ENCODE results near the gene SCGB1D1.

- TF ChIP-seq GATA2 (IDR thresholded peaks at IDR 0.05; ENCODE audit: low read depth, low read length): no peak
- no peak for TF ChIP-seq GATA3 (IDR thresholded peaks at IDR 0.05; ENCODE audit: low read depth, low read length)
Measured at GRCh38 chr11:62140304-62141110, 49.5 kb upstream of the SCGB1D1 start.

Data from SH-SY5Y (cell line).